HepG2 (cell line): Measurements from ENCODE around the gene NFE2L1. TPM values are rescaled to one million over a fixed set of nuclear protein-coding genes. Genes with fewer than 3 reads are reported as not detected.

Experiments
- ATAC-seq: fragments of 200-7000 bp; cut with Tn5 transposase; 3 replicates; pipeline ENCODE4 v1.9.1; 2020; ENCODE audit warnings: mild to moderate bottlenecking, moderate library complexity
- BruUV-seq: library from RNA; stranded (reverse); fragments of 400-500 nt; replicated peaks from 2 replicates; lab custom pipeline; 2021; lab: Mats Ljungman, UMichigan
- CTCF ChIA-PET: fragments of 300-600 bp; formaldehyde crosslinking; extraction: SDS; loops from one replicate; lab custom pipeline; 2021; ENCODE audit warnings: low total read pairs, inconsistent platforms, low intra/inter-chr PET ratio; lab: Yijun Ruan, JAX
- POLR2A ChIA-PET: fragments of 350-600 bp; sonication (Branson Sonifier 250); formaldehyde crosslinking; loops from one replicate; lab custom pipeline; 2020; ENCODE audit warnings: antibody characterized with exemption, inconsistent platforms; lab: Yijun Ruan, JAX
- DNase-seq: peaks from one replicate; pipeline ENCODE4 v3.0.0-alpha.2; 2015; ENCODE audit warnings: low spot score
- FAIRE-seq: peaks from 3 replicates; lab custom pipeline; 2011; peaks lifted over from hg19 to GRCh38; lab: Jason Lieb, UNC
- H2AFZ ChIP-seq: one replicate; pipeline ENCODE4 v1.6.1; 2011; ENCODE audit warnings: low read length, inconsistent platforms
- H3K27ac ChIP-seq: fragments of 300-600 bp; 3 replicates; pipeline ENCODE4 v1.8.0; 2011; ENCODE audit warnings: mixed run types, mild to moderate bottlenecking, mixed read lengths, low read length, inconsistent platforms; ENCODE audit not compliant: insufficient read depth; ENCODE audit errors: extremely low read length
- H3K27me3 ChIP-seq, 2 experiments: fragments of 200-600 bp in 1 of 2; 2 replicates in 1 of 2; 3 replicates in 1 of 2; pipeline versions ENCODE4 v1.6.0 to v1.8.0; 2011; ENCODE audit warnings: low read length in 2 of 2, mild to moderate bottlenecking in 2 of 2, moderate library complexity in 2 of 2, inconsistent platforms in 1 of 2; ENCODE audit not compliant: insufficient read depth in 2 of 2, control insufficient read depth in 1 of 2
- H3K36me3 ChIP-seq, 2 experiments: fragments of 200-600 bp in 1 of 2; replicated peaks in 1 of 2; 2 replicates in 1 of 2; 3 replicates in 1 of 2; pipeline versions ENCODE4 v1.5.1 to v1.8.0; 2011; ENCODE audit warnings: low read length in 2 of 2, inconsistent platforms in 1 of 2; ENCODE audit not compliant: insufficient read depth in 2 of 2, control insufficient read depth in 1 of 2
- H3K4me1 ChIP-seq: 2 replicates; pipeline ENCODE4 v1.5.1; 2012; ENCODE audit warnings: low read length, inconsistent platforms; ENCODE audit not compliant: insufficient read depth
- H3K4me2 ChIP-seq: 2 replicates; pipeline ENCODE4 v1.6.0; 2011; ENCODE audit warnings: low read depth, low read length, inconsistent platforms
- H3K4me3 ChIP-seq, 3 experiments: fragments of 200-600 bp in 1 of 3; sonication (generic), shearing (Covaris generic) in 1 of 3; replicated peaks in 1 of 3; 2 replicates each; pipeline ENCODE4 v1.5.1; 2011 to 2016; ENCODE audit warnings: low read length in 3 of 3, inconsistent platforms in 2 of 3, low read depth in 2 of 3, mild to moderate bottlenecking in 2 of 3, control low read depth in 1 of 3, mixed read lengths in 1 of 3; ENCODE audit not compliant: insufficient read depth in 1 of 3
- H3K79me2 ChIP-seq: one replicate; pipeline ENCODE4 v1.6.1; 2011; ENCODE audit warnings: low read length, inconsistent platforms; ENCODE audit not compliant: insufficient read depth
- H3K9ac ChIP-seq: 2 replicates; pipeline ENCODE4 v1.6.0; 2011; ENCODE audit warnings: mild to moderate bottlenecking, low read depth, low read length, inconsistent platforms; ENCODE audit not compliant: insufficient read depth
- H3K9me3 ChIP-seq: 2 replicates; pipeline ENCODE4 v1.5.1; 2012; ENCODE audit warnings: mild to moderate bottlenecking, low read length
- H4K20me1 ChIP-seq: 2 replicates; pipeline ENCODE4 v1.6.0; 2011; ENCODE audit warnings: inconsistent platforms, mild to moderate bottlenecking, low read length, moderate library complexity; ENCODE audit not compliant: insufficient read depth
- HNRNPK ChIP-seq: fragments of 200-400 bp; formaldehyde crosslinking; IDR thresholded peaks from 2 replicates; pipeline ENCODE4 v1.6.1; 2018; ENCODE audit warnings: low read length, low read depth, moderate library complexity, mild to moderate bottlenecking; ENCODE audit not compliant: poor library complexity, severe bottlenecking
- HNRNPUL1 ChIP-seq: fragments of 200-400 bp; formaldehyde crosslinking; IDR thresholded peaks from 2 replicates; pipeline ENCODE4 v1.6.1; 2017; ENCODE audit warnings: low read depth, mild to moderate bottlenecking, low read length, moderate library complexity
- MED8 ChIP-seq: sonication (generic); formaldehyde crosslinking; IDR thresholded peaks from 2 replicates; pipeline ENCODE4 v1.8.1; 2023; ENCODE audit warnings: mild to moderate bottlenecking, missing genetic modification reagents; ENCODE audit not compliant: insufficient replicate concordance
- MEF2D ChIP-seq: sonication (generic); formaldehyde crosslinking; IDR thresholded peaks from 2 replicates; pipeline ENCODE4 v1.5.1; 2020; ENCODE audit warnings: mild to moderate bottlenecking, missing genetic modification reagents
- NFE2L1 ChIP-seq: sonication (generic); formaldehyde crosslinking; IDR thresholded peaks from 2 replicates; pipeline ENCODE4 v1.4.0; 2020; ENCODE audit warnings: missing genetic modification reagents, mild to moderate bottlenecking, borderline replicate concordance
- SP140L ChIP-seq: sonication (generic); formaldehyde crosslinking; IDR thresholded peaks from 2 replicates; pipeline ENCODE4 v1.4.0; 2020; ENCODE audit warnings: missing genetic modification reagents, borderline replicate concordance
- THRA ChIP-seq: sonication (generic); formaldehyde crosslinking; IDR thresholded peaks from 2 replicates; pipeline ENCODE4 v1.4.0; 2020; ENCODE audit warnings: missing genetic modification reagents, borderline replicate concordance
- ZC3H13 ChIP-seq: sonication (generic); formaldehyde crosslinking; IDR thresholded peaks from 2 replicates; pipeline ENCODE4 v1.8.1; 2023; ENCODE audit warnings: mild to moderate bottlenecking, missing genetic modification reagents, moderate library complexity
- ZMYM4 ChIP-seq: sonication (generic); formaldehyde crosslinking; IDR thresholded peaks from 2 replicates; pipeline ENCODE4 v1.8.1; 2023; ENCODE audit warnings: mild to moderate bottlenecking, missing genetic modification reagents
- ZNF572 ChIP-seq: sonication (generic); formaldehyde crosslinking; IDR thresholded peaks from 2 replicates; pipeline ENCODE4 v1.5.1; 2020; ENCODE audit warnings: mild to moderate bottlenecking, missing genetic modification reagents
- ZNF577 ChIP-seq: sonication (generic); formaldehyde crosslinking; IDR thresholded peaks from 2 replicates; pipeline ENCODE4 v1.4.0; 2020; ENCODE audit warnings: mild to moderate bottlenecking, low read depth, missing genetic modification reagents, borderline replicate concordance
- ZNF644 ChIP-seq: IDR thresholded peaks from 2 replicates; pipeline ENCODE4 v1.6.1; 2016; ENCODE audit warnings: low read depth
- ZNF724P ChIP-seq: sonication (generic); formaldehyde crosslinking; IDR thresholded peaks from 2 replicates; pipeline ENCODE4 v1.8.0; 2022; ENCODE audit warnings: missing genetic modification reagents, borderline replicate concordance
- WGBS: methylation state at CpG from one replicate; pipeline ENCODE4 v1.1.6; 2017; ENCODE audit warnings: low lambda C conversion rate; 5-methylcytosine and 5-hydroxymethylcytosine counted together
- in situ Hi-C: cut with HindIII; loops from 2 replicates; pipeline ENCODE4 v1.10.0; 2017; ENCODE audit warnings: low pct_unique_long_range_greater_than_20kb; ENCODE audit not compliant: extremely low pct_ligation_motif_present
- intact Hi-C: fragments of 100-400 bp; cut with micrococcal nuclease; formaldehyde crosslinking; loops from one replicate; pipeline ENCODE4 v1.10.0; 2022; ENCODE audit not compliant: unreplicated experiment
- polyA plus RNA-seq, 8 experiments: library from polyadenylated mRNA; depleted of rRNA in 3 of 8; stranded (reverse) in 7 of 8; unstranded in 1 of 8; fragments of >200 nt; fragmentation: Illumina TruSeq in 4 of 8; extraction: Trizol in 4 of 8; gene quantifications; 2 replicates each; pipeline versions ENCODE4 v1.2.1 to v1.2.3, GENCODE V29; 2011 to 2016; ENCODE audit warnings: low read depth in 4 of 8, missing spikeins in 1 of 8, mixed read lengths in 1 of 8; ENCODE audit not compliant: insufficient read depth in 1 of 8
- total RNA-seq, 5 experiments: library from RNA; depleted of rRNA; stranded (reverse); fragments of >200 nt; fragmentation: Illumina TruSeq; extraction: Trizol; gene quantifications; 2 replicates each; pipeline ENCODE4 v1.2.3, GENCODE V29; 2016; ENCODE audit warnings: low read depth in 1 of 5
- TF ChIP-seq, protein P1 (sequence below): sonication (generic); formaldehyde crosslinking; IDR thresholded peaks from 2 replicates; pipeline ENCODE4 v1.4.0; 2020; ENCODE audit warnings: mild to moderate bottlenecking, missing genetic modification reagents

NFE2L1 gene
- total and polyA plus RNA-seq, 2 of the 13 experiments (the other 11 are each of a cell fraction or from before 2014, with no cell fraction given), result 67.0 to 234 TPM

- no peak for TF ChIP-seq ZNF724P
- TF ChIP-seq MEF2D (CRISPR knock-in tag), result no peak
- no peak for TF ChIP-seq MED8 (CRISPR knock-in tag)
- peak; percentile 21; the same call in 1 of the 2 replicates for TF ChIP-seq NFE2L1
- TF ChIP-seq SP140L, result no peak
- TF ChIP-seq, protein P1, sequence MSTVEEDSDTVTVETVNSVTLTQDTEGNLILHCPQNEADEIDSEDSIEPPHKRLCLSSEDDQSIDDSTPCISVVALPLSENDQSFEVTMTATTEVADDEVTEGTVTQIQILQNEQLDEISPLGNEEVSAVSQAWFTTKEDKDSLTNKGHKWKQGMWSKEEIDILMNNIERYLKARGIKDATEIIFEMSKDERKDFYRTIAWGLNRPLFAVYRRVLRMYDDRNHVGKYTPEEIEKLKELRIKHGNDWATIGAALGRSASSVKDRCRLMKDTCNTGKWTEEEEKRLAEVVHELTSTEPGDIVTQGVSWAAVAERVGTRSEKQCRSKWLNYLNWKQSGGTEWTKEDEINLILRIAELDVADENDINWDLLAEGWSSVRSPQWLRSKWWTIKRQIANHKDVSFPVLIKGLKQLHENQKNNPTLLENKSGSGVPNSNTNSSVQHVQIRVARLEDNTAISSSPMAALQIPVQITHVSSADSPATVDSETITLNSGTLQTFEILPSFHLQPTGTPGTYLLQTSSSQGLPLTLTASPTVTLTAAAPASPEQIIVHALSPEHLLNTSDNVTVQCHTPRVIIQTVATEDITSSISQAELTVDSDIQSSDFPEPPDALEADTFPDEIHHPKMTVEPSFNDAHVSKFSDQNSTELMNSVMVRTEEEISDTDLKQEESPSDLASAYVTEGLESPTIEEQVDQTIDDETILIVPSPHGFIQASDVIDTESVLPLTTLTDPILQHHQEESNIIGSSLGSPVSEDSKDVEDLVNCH (CRISPR knock-in tag), result no peak
These were observed 10.9 kb upstream of the NFE2L1 start, which contains the start of gene COPZ2 (continued) for GRCh38 chr17:48037036-48037837.

GRCh38 chr17:48037838-48038323, 10.3 kb upstream of the NFE2L1 start:
- H3K4me1 ChIP-seq, result peaks cover 27% of the 10 kb centered on the region
- peak; percentile 16 for ATAC-seq
- peaks cover 1 to 48% of the 10 kb centered on the region in 2 experiments; a peak in 4 of 5 replicates for H3K27me3 ChIP-seq
- no peak overlapping the region for H2AFZ ChIP-seq
- intact Hi-C loops (loop anchor here (1.0 kb wide), 1 partner anchor 36 kb away; no protein-coding TSS in a partner anchor), in situ Hi-C loops (no loop called here)
- H3K27ac ChIP-seq, result no peak overlapping the region
- no peak for DNase-seq
- POLR2A ChIA-PET, result interaction anchor here (4.5 kb wide), 1 partner anchor 11 kb away, joined by 25 read pairs; the partner anchor contains the start of gene NFE2L1
- no peaks in the 10 kb centered on the region for H3K79me2 ChIP-seq
- FAIRE-seq, result no peak
- H3K4me2 ChIP-seq, result peak overlapping the region; percentile 96
- no peaks in the 10 kb centered on the region for H3K9me3 ChIP-seq
- TF ChIP-seq ZNF644 (CRISPR knock-in tag) (no peak), ZC3H13 (CRISPR knock-in tag) (no peak), ZNF577 (CRISPR knock-in tag) (no peak), HNRNPK (peak; percentile 1), HNRNPUL1 (no peak), THRA (peak; percentile 45; the same call in 1 of the 2 replicates), ZNF572 (CRISPR knock-in tag) (0 out of 2 replicates have a peak, but pooled peaks have one; percentile 50), ZMYM4 (CRISPR knock-in tag) (0 out of 2 replicates have a peak, but pooled peaks have one; percentile 26)
- no peaks in the 10 kb centered on the region for H3K36me3 ChIP-seq
- H4K20me1 ChIP-seq, result no peaks in the 10 kb centered on the region
- peak overlapping the region; percentile 42 to 86 (median 49) for H3K4me3 ChIP-seq
- CTCF ChIA-PET, result interaction anchor here (2.3 kb wide), 1 partner anchor 36 kb away, joined by 19 read pairs; no protein-coding TSS in a partner anchor
- 2% methylated on average over 19 of the region's 19 CpGs for WGBS
- no TSS peak for BruUV-seq
- no peak overlapping the region for H3K9ac ChIP-seq
